Measurements from ENCODE around the gene COP1.
A peak's percentile ranks its signal among the peaks of the same experiment; 100 is the strongest.
"Not testable (repeated sequence)": the region's sequence is repeated elsewhere in the genome, so short reads cannot be mapped to it uniquely, and the experiment has no call there.

The COP1 gene

DNA sequence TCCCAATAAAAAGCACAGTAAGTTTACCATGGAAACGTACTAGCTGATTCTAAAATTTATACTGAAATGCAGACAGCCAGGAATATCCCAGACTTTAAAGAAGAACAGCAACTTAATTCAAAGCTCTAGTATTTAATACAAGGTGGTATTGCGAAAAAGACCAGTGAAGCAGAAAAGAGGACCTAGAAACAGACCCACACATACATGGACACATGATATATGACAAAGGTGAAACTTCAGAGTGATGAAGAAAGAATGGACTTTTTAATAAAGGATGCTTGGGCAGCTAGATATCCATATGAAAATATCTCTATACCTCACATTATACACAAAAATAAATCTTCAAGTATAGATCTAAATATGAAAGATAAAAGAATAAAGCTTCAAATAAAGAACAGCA lies 62.6 kb downstream of the COP1 start:
- DNase-seq (ENCODE audit: low read depth): no peak
- H3K4me3 ChIP-seq (ENCODE audit: low read depth, low read length): no peak overlapping the region

DNA sequence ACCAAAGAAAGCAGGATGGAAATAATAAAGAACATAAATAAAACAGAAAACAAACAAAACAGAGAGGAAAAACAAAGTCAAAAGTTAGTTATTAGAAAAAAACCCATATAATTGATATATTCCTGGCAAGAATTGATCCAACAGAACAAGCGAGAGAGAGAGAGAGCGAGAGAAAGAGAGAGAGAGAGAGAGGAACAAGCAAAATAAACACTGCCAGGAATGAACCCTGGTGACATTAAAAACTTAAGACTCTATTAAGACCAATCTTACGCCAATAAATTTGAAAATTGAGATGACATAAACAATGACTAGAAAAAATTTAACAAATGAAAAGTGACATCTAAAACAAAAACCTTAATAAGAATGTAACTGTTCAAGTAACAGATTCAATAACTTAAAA lies 64.1 kb downstream of the COP1 start:
- no peak for DNase-seq (ENCODE audit: low read depth)
- H3K4me3 ChIP-seq (ENCODE audit: low read depth, low read length): no peak overlapping the region

DNA sequence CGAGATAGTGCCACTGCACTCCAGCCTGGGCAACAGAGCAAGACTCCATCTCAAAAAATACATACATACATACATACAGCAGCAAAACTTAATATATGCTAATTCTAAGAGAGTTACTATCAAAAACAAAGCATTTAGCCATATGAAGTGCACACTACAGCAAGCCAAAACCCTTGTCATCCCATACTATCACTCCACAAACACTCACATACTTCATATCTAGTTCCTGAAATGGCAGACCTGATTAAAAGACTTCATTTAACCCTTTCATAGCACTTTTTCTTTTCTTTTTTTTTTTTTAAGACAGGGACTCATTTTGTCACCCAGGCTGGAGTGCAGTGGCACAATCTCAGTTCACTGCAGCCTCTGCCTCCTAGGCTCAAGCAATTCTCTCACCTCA lies 65.6 kb downstream of the COP1 start:
- no peak for DNase-seq (ENCODE audit: low read depth)
- H3K4me3 ChIP-seq (ENCODE audit: low read depth, low read length): no peak overlapping the region

DNA sequence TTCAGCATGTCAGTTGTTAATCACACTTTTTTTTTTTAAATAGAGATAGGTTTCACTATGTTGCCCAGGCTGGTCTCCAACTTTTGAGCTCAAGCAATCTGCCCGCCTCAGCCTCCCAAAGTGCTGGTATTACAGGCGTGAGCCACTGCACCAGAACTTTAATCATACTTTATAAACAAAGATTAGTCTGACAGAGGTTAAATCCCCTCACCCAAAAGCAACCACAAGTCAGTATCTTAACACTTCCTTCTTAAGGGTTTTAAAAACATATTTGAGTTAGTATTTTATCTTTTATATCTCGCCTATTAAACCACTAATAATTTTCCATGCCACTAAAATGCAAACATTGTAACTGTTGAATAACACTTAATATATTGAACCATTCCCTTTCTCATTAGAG lies 70.2 kb downstream of the COP1 start:
- DNase-seq (ENCODE audit: low read depth): no peak
- H3K4me3 ChIP-seq (ENCODE audit: low read depth, low read length): no peak overlapping the region

DNA sequence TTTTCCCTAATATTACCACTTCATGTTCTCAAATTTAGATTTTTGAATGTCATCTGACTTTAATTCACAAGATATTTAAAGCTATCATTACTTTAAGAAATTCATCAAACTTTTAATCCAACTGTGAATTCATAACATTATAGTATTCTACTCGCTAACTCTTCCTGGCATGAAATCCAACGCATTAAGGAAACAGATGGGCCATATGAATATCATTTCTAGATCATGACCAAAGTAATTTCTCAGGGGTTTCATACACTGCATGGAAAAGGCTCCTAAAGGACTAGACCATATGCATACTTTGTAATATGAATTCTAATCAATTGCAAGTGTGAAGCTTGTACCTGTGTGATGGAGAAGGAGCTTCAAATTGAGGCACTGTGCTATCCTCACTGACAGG lies 72.4 kb downstream of the COP1 start:
- DNase-seq (ENCODE audit: low read depth): no peak

DNA sequence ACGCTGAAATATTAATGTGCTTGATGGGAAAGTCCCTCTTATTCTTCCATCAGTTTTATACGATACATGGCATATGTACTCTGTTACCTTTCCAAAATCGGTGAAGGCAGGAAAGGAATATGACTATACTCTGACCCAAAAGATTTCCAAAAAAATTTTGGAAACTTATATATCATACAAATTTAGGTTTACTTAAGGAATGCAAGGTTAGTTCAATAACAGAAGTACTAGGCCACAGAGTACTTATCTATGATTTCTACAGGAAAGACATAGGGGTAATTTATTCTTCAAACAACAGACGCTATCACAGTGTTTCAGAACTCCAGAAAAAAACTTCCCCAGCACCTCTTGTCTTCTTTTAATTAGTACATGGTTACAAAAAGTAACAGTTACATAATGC lies 84.8 kb downstream of the COP1 start:
- DNase-seq (ENCODE audit: low read depth): no peak
- H3K4me3 ChIP-seq (ENCODE audit: low read depth, low read length): no peak overlapping the region

More for the DNA sequence above, 72.4 kb downstream of the COP1 start:
- no peak overlapping the region for H3K4me3 ChIP-seq (ENCODE audit: low read depth, low read length)

DNA sequence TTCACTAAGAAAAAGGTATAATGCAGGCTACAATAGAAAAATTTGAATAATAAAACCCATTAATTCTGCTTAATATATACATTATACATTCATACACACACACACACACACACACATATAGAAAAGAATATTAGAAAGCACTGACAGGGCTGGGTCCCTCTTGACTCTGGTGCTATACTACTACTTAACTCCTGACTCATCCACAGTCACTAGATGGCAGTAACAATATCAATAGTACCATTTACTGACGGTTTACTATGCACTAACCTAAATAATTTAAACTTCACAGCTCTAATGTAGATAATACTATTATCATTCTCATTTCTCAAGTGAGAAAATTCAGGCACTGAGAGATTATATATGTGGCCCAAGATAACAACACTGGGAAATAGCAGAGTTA lies 87.5 kb downstream of the COP1 start:
- DNase-seq (ENCODE audit: low read depth): no peak

DNA sequence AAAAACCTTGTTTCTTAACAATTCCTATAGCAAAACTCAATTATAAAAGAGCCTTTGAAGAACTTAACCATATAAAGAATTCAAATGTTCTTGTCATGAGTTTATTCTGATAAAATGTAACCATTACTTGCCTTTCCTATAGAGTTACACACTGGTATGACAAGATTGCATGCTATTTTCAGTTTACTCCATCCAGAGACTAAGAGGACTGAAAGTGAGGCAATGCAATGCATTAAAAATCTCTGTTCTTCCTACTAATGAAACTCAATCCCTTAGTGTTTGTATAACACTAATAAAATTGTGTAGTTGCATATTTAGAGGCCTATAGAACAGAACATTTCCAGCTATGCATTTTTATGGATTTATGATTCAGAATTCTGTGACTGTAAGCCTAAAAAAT lies 88.1 kb downstream of the COP1 start:
- no peak overlapping the region for H3K4me3 ChIP-seq (ENCODE audit: low read depth, low read length)
- DNase-seq (ENCODE audit: low read depth): no peak

More for the DNA sequence above, 87.5 kb downstream of the COP1 start:
- no peak overlapping the region for H3K4me3 ChIP-seq (ENCODE audit: low read depth, low read length)

DNA sequence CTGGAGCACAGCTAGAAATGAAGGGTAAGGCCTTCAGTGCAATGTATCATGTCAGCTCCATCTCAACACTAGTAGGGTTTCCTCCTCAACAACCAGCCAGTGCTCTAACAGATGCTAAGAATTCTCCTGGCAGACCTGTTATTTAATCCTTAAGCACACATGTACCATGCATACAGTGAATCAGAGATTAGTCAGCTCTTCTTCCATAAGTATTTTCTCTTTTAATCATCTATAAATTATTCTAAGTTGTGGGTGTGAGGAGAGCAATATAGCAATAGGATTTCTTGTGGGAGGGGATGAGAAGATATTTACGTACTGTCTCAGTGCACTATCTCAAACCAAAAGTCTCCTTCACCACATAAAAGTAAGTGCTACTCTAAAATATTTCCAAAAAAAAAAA lies 95.3 kb downstream of the COP1 start:
- H3K4me3 ChIP-seq (ENCODE audit: low read depth, low read length): no peak overlapping the region
- DNase-seq (ENCODE audit: low read depth): peak; percentile 11

DNA sequence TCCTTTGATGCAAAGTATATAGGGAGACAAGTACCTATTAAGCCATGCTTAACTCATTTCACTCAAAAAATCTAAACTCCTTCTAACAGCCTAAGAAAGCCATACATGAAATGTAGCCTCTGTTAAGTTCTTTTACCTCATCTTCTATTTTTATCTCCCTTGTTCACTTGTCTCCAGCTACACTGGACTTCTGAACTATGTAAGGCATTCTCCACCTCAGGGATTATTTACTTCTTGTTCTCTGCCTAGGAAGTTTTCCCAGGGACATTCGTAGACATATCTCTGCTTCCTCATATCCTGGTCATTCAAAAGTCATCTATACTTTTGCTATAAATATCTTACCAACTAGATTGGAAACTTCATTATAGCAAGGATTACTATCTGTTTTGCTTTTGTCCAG lies 96.9 kb downstream of the COP1 start:
- DNase-seq (ENCODE audit: low read depth): no peak
- H3K4me3 ChIP-seq (ENCODE audit: low read depth, low read length): no peak overlapping the region

DNA sequence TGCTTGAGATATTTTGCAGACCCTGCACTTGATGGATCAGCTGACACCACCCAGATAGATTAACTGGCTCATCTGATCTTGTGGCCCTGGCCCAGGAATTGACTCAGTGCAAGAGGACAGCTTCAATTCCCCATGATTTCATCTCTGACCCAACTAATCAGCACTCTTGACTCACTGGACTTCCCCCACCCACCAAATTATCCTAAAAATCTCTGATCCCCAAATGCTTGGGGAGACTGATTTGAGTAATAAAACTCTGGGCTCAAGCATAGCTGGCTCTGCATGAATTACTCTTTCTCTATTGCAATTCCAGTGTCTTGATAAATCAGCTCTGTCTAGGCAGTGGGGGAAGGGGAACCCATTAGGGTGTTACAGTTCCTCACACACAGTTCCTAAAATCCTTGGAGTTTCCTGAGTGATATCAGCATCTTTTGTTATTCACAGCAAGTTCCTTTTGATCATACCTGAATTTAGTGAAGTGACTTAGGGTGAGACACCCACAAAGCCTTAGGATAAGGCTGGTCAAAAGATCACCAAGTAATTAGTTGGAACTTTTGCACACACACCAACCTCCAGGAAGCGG lies 104.2 kb downstream of the COP1 start:
- H3K4me3 ChIP-seq (ENCODE audit: low read depth, low read length): no peak overlapping the region
- no peak for DNase-seq (ENCODE audit: low read depth)

DNA sequence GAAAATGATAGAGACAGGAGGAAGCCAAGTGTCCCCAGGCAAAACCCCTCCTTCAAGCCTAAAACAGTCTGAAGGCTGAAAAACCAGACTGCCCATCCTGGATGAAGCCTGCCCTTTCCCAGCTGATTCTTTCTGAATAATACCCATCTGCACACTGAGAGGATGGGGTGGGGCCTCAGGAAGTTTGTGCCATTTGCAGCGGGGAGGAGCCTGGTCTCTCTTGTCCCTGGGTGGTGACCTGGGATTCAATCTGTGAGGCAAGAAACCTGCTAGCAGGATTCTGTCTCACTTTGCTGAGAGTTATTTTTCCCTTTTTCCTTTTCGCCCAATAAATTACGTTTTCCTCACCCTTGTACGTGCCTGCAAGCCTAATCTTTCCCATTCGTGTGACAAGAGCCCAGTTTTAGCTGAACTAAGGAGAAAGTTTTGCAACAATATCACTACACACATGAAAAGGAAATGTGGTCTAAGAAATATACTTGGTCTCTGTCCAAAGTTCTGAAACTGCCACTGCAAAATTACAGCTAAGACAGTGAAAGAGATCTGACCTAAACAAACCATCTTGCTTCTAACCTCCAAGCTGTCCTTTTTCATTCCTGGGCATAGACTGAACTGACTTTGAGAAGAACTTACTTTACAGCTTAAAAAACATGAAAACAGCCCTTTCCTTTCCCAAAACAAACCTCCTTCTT lies 105.0 kb downstream of the COP1 start:
- DNase-seq (ENCODE audit: low read depth): no peak
- H3K4me3 ChIP-seq (ENCODE audit: low read depth, low read length): no peak overlapping the region

DNA sequence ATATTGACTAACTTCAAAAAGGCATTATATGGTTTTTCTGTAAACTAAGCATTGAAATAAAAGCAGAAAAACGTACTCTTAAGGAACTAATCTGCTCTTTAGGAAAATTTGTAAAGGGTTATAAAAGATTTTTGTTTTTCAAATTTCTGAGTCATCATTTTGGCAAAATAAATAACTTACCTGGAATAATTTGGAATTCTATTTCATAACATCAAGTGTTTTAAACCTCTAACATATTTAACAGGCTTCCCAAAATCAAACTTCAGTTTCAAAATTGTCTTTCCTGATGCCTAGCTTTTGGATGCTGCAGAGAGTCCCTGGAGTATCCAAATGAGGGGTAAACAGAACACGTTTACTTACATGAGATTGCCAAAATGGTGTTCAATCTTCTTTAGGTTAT lies 108.5 kb downstream of the COP1 start:
- DNase-seq (ENCODE audit: low read depth): no peak
- no peak overlapping the region for H3K4me3 ChIP-seq (ENCODE audit: low read depth, low read length)

DNA sequence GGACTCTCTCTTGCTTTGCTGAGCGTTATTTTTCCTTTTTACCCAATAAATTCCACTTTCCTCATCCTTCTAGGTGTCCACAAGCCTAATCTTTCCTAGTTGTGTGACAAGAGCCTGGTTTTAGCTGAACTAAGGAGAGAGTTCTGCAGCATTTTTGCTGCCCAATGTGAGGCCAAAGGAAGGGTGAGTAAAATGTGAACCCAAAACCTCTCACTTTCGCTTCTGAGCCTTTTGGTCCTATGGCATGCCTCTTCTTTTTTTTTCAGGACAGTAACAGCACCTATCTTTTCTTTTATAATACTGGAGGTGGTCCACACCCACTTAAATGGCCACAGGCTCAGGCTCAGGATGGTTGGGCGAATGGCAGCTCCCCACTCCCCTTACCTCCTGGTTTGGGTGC lies 111.1 kb downstream of the COP1 start:
- DNase-seq (ENCODE audit: low read depth): no peak
- no peak overlapping the region for H3K4me3 ChIP-seq (ENCODE audit: low read depth, low read length)

DNA sequence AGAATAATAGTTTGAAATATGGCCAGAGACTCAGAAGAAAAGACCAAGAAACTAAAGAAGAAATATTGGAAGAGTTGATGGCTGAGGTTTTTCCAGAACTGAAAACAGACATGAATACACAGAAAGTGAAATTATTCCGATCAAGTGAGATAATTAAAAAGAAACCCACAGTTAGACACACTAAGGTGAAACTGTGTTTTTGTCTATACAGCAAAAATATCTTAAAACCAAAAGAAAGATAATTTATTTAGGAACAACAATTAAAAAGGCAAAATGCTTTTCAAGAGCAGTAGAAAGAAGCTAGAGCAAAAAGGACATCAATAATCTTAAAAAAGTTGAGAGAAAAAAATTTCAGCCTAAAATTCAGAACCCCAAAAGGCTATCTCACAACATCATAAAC lies 116.3 kb downstream of the COP1 start:
- H3K4me3 ChIP-seq (ENCODE audit: low read depth, low read length): no peak overlapping the region
- DNase-seq (ENCODE audit: low read depth): no peak

DNA sequence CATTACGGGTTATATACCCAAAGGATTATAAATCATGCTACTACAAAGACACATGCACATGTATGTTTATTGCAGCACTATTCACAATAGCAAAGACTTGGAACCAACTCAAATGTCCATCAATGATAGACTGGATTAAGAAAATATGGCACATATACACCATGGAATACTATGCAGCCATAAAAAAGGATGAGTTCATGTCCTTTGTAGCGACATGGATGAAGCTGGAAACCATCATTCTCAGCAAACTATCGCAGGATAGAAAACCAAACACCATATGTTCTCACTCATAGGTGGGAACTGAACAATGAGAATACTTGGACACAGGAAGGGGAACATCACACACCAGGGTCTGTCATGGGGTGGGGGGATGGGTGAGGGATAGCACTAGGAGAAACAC lies 119.3 kb downstream of the COP1 start:
- not testable (repeated sequence) for DNase-seq (ENCODE audit: low read depth); H3K4me3 ChIP-seq (ENCODE audit: low read depth, low read length)

DNA sequence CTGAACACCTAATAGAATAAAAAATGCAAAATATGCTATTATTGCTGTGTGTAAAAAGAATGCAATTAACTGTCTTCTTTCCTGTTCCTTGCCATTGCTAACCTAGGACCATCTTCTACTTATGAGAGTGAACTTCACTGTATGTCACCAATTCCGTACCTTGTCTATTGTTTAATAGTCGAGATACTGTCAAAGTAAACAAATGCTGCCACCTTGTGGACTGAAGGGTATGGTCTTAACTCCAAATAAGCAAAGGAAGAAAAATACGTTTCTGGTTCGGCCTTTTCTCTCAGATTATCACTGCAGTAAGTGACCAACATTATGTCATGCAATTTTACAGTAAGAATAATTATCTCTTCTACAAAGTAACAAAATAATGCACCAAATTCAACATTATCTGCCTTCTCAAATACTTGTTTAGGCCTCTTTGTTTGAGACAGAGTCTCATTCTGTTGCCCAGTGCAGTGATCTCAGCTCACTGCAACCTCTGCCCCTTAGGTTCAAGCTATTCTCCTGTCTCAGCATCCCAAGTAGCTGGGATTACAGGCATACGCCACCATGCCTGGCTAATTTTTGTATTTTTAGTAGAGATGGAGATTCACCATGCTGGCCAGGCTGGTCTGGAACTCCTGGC lies 133.4 kb downstream of the COP1 start:
- no peak overlapping the region for H3K4me3 ChIP-seq (ENCODE audit: low read depth, low read length)
- DNase-seq (ENCODE audit: low read depth): peak; percentile 19

DNA sequence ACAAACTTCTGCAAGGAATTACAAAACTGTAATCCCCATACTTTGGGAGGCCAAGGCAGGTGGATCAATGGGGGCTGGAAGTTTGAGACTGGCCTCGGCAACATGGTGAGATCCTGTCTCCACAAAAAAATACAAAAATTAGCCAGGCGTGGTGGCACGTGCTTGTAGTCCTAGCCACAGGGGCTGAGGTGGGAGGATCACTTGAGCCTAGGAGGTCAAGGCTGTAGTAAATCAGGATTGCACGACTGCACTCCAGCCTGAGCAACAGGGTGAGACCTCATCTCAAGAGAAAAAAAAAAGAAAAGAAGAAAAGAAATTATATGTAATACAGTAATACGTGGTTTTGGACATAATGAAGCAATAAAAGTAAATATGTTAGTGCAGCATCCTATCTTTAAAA lies 138.2 kb downstream of the COP1 start:
- no peak overlapping the region for H3K4me3 ChIP-seq (ENCODE audit: low read depth, low read length)
- no peak for DNase-seq (ENCODE audit: low read depth)

DNA sequence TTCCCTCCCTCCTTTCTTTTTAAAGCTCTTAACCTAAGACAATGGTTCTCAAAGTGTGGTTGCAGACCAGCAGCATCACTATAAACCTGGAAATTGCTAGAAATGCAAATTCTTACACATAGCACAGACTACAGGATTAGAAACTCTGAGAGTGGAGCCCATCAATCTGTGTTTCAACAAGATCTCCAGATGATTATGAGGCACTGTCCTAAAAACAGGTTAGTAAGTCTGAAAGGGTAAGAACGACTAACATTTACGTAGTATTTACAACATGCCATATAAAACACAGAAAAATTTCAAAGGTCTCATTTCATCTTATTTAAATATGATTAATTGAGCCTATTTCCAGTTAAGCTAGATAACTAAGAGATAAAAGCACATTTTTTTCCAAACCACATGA lies 138.8 kb downstream of the COP1 start:
- no peak for DNase-seq (ENCODE audit: low read depth)
- H3K4me3 ChIP-seq (ENCODE audit: low read depth, low read length): no peak overlapping the region

DNA sequence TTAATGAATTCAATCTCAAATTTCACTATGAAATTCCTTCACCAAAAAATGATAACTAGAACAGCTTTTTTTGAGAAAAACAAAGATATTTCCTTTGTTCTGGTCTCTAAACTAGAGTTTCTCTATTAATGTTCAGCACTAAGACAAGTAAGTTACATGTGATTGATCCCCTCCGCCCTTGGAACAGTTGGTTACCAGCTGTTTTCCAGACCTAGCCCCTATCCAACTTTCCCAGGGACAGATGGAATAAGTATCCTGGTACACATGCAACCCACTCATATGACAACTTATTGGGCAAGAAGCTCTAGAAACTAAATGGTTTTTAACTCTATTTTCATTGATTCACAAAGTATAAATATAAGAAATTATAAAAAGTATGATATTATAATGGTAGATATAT lies 140.4 kb downstream of the COP1 start:
- DNase-seq (ENCODE audit: low read depth): peak; percentile 4
- no peak overlapping the region for H3K4me3 ChIP-seq (ENCODE audit: low read depth, low read length)

DNA sequence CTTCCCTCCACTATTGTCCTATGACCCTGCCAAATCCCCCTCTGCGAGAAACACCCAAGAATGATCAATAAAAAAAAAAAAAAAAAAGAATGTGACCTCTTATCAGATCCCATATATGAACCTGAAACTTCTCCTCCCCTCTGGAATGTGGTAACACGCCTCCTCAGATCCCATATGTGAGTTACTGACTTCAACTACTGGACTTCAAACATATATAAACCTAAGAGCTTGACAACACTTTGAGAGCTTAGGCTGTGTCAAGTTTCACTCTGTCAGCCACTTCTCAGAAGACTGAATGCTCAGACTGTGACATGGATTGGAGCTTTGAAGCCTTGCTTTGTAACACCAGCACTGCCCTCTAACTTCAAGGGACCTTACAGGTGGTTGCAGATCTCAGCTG lies 148.4 kb downstream of the COP1 start:
- no peak for DNase-seq (ENCODE audit: low read depth)
- no peak overlapping the region for H3K4me3 ChIP-seq (ENCODE audit: low read depth, low read length)
